PC-3 (cell line): ENCODE results near the gene SNRNP35.
"Not testable (repeated sequence)": the region's sequence is repeated elsewhere in the genome, so short reads cannot be mapped to it uniquely, and the experiment has no call there.

Source experiments
- CTCF ChIP-seq: fragments of 300-600 bp; sonication (generic); conservative IDR thresholded peaks from 2 replicates; pipeline ENCODE4 v1.5.1; 2017; ENCODE audit warnings: antibody characterized with exemption, low read depth, mild to moderate bottlenecking, low read length
- EZH2phosphoT487 ChIP-seq: fragments of 300-600 bp; sonication (generic); IDR thresholded peaks from 2 replicates; pipeline ENCODE4 v1.6.1; 2018; ENCODE audit warnings: mild to moderate bottlenecking, antibody characterized with exemption, low read length, borderline replicate concordance

GRCh38 chr12:123452276-123452550 lies 5.7 kb upstream of the SNRNP35 start:
- TF ChIP-seq CTCF, EZH2phosphoT487: not testable (repeated sequence)
